ENCODE results near the gene MTA3. TPM values are rescaled to one million over a fixed set of nuclear protein-coding genes. Genes with fewer than 3 reads are reported as not detected.

The MTA3 gene
- total RNA-seq, 6 experiments from 2014 or later, result 6.3 to 13.0 (median 11.4) TPM

DNA sequence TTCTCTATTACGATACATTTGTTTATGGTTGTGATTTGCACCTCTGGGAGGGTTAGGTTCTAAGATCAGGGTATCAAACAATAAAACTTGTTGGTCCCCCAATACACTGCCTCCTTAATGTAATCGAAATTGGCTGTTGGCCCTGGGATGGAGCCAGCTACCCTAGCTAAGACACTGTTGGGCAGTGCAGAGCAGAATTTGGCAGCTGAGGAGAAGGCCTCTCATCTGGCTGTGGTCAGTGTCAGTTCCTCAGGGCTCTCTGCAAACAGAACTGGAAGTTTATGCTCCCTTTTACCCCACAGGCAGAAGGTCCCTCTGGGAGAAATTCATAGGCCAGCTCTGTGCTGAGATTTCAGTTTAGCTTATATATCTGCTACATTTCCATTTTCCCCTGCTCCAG lies 232.5 kb downstream of the MTA3 start:
- ATAC-seq, result peak in 3 of 4 donors; percentile 56 to 63 (median 61)
- H3K27ac ChIP-seq, result no peak overlapping the region
- WGBS (ENCODE audit: insufficient coverage, low coverage, low lambda C conversion rate, missing lambda C conversion rate), result 52% methylated on average over 2 of the region's 2 CpGs

DNA sequence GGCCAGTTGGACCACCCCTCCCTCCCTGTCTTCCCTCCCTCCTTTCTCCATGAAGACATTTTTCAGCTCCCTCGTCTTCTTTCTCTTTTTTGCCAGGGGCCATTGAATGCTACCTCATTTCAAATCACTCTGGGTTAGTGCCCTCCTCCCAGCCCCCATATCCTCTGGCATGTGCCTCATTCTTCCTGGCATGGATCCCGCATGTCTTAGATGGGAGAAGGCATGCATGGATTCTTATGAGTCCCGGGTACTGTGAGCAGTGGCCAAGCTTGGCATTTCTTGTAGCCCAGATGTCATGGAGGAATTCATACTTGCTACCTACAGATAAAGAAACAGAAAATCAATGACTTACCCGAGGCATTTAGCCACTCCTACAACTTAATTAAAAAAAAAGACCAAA lies 232.9 kb downstream of the MTA3 start:
- peak in 1 of 4 donors; percentile 13 for ATAC-seq
- WGBS (ENCODE audit: insufficient coverage, low coverage, low lambda C conversion rate, missing lambda C conversion rate), result 47% methylated on average over 4 of the region's 4 CpGs

More for the DNA sequence above, 232.5 kb downstream of the MTA3 start:
- H3K4me1 ChIP-seq, result peaks cover 0 to 13% (median 0%) of the 10 kb centered on the region in 4 donors
- no peak overlapping the region for H3K4me3 ChIP-seq
- H3K36me3 ChIP-seq, result no peaks in the 10 kb centered on the region
- no peak for TF ChIP-seq POLR2A (IDR thresholded peaks at IDR 0.05)
- TF ChIP-seq, protein P1, sequence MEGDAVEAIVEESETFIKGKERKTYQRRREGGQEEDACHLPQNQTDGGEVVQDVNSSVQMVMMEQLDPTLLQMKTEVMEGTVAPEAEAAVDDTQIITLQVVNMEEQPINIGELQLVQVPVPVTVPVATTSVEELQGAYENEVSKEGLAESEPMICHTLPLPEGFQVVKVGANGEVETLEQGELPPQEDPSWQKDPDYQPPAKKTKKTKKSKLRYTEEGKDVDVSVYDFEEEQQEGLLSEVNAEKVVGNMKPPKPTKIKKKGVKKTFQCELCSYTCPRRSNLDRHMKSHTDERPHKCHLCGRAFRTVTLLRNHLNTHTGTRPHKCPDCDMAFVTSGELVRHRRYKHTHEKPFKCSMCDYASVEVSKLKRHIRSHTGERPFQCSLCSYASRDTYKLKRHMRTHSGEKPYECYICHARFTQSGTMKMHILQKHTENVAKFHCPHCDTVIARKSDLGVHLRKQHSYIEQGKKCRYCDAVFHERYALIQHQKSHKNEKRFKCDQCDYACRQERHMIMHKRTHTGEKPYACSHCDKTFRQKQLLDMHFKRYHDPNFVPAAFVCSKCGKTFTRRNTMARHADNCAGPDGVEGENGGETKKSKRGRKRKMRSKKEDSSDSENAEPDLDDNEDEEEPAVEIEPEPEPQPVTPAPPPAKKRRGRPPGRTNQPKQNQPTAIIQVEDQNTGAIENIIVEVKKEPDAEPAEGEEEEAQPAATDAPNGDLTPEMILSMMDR (IDR thresholded peaks at IDR 0.05), result no peak
- H3K27me3 ChIP-seq, result no peaks in the 10 kb centered on the region
- DNase-seq, result no peak
- intact Hi-C loops (cut with DNase I), result no loop called here
- H3K9me3 ChIP-seq, result no peaks in the 10 kb centered on the region

DNA sequence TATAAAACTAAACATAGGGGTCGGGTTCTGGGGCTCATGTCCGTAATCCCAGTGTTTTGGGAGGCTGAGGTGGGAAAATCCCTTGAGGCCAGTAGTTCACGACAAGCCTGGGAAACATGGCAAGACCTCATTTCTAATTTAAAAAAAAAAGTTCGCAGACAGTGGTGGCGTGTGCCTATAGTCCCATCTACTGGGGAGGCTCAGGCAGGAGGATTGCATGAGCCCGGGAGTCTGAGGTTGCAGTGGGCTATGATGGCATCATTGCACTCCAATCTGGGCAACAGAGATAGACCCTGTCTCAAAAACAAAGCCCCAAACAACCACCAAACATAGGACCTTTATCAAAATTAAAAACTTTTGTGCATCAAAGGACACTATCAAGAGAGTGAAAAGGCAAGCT lies 233.7 kb downstream of the MTA3 start:
- Histone ChIP-seq H3K36me3 (no peaks in the 10 kb centered on the region), H3K4me3 (no peak overlapping the region), H3K27ac (no peak overlapping the region), H3K9me3 (no peaks in the 10 kb centered on the region), H3K4me1 (peaks cover 0 to 6% (median 0%) of the 10 kb centered on the region in 4 donors), H3K27me3 (no peaks in the 10 kb centered on the region)
- DNase-seq (no peak), ATAC-seq (no peak)
- 87% methylated on average over 6 of the region's 6 CpGs for WGBS (ENCODE audit: insufficient coverage, low coverage, low lambda C conversion rate, missing lambda C conversion rate)
- intact Hi-C loops (cut with DNase I), result no loop called here
- TF ChIP-seq, protein P1 (IDR thresholded peaks at IDR 0.05), result no peak
- no peak for TF ChIP-seq POLR2A (IDR thresholded peaks at IDR 0.05)

More for the DNA sequence above, 232.9 kb downstream of the MTA3 start:
- no peaks in the 10 kb centered on the region for H3K9me3 ChIP-seq
- H3K27ac ChIP-seq, result no peak overlapping the region
- H3K4me3 ChIP-seq, result no peak overlapping the region
- TF ChIP-seq, protein P1 (IDR thresholded peaks at IDR 0.05), result no peak
- no peak for TF ChIP-seq POLR2A (IDR thresholded peaks at IDR 0.05)
- DNase-seq, result no peak
- intact Hi-C loops (cut with DNase I), result no loop called here
- H3K36me3 ChIP-seq, result no peaks in the 10 kb centered on the region
- H3K4me1 ChIP-seq, result peaks cover 0 to 9% (median 0%) of the 10 kb centered on the region in 4 donors
- no peaks in the 10 kb centered on the region for H3K27me3 ChIP-seq

DNA sequence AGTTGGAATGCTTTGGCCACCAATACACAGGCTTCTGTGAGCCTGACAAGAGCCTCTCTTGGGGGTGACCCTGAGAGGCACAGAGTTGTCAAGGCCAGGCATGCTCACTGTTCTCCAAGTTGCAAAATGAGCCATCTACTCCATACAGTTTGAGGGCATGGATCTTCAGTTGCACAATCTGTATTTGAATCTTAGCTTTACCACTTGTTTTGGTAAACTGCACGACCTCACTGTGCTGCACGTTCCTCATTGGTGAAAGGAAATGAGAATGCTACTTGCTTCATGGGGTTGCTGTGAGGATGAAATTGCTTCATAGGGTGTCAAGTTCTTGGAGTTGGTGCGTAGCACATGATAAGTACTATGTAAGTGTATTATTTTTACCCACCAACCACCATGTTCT lies 235.9 kb downstream of the MTA3 start:
- no peaks in the 10 kb centered on the region for H3K27me3 ChIP-seq
- H3K4me3 ChIP-seq, result no peak overlapping the region
- TF ChIP-seq POLR2A (IDR thresholded peaks at IDR 0.05), result no peak
- TF ChIP-seq, protein P1 (IDR thresholded peaks at IDR 0.05), result no peak
- no peaks in the 10 kb centered on the region for H3K9me3 ChIP-seq
- whole genome bisulfite sequencing (ENCODE audit: insufficient coverage, low coverage, low lambda C conversion rate, missing lambda C conversion rate), result 20% methylated on average over 3 of the region's 3 CpGs
- ATAC-seq (peak in 3 of 4 donors; percentile 8 to 50 (median 40)), DNase-seq (no peak)
- intact Hi-C loops (cut with DNase I), result no loop called here
- H3K36me3 ChIP-seq, result no peaks in the 10 kb centered on the region
- H3K4me1 ChIP-seq, result peaks cover 0 to 9% (median 3%) of the 10 kb centered on the region in 4 donors
- no peak overlapping the region for H3K27ac ChIP-seq

DNA sequence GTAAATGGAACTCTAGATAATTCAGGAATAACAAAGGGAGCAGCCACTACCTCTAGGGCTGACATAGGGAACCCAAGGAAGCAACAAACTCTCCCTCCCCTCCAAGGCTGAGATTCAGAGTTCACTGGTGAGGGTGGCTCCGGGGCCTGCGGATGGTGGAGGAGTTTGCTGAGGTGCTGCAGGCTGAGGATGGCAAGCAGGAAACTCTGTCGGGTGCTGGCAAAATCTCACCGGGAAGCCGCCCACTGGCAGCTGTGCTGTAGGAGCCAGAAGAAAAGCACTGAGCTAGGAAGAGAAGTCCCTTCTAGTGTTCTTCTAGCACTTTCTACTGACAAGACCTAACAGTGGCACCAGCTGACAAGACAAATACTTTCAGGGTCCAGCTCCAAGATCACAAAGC lies 236.5 kb downstream of the MTA3 start:
- ATAC-seq (no peak), DNase-seq (no peak)
- no peaks in the 10 kb centered on the region for H3K9me3 ChIP-seq
- 0% methylated on average over 1 of the region's 5 CpGs for WGBS (ENCODE audit: insufficient coverage, low coverage, low lambda C conversion rate, missing lambda C conversion rate)
- no peaks in the 10 kb centered on the region for H3K27me3 ChIP-seq
- no peaks in the 10 kb centered on the region for H3K36me3 ChIP-seq
- H3K4me1 ChIP-seq, result peaks cover 0 to 11% (median 4%) of the 10 kb centered on the region in 4 donors
- H3K27ac ChIP-seq, result no peak overlapping the region
- no peak overlapping the region for H3K4me3 ChIP-seq
- intact Hi-C loops (cut with DNase I), result no loop called here
- no peak for TF ChIP-seq POLR2A (IDR thresholded peaks at IDR 0.05)

Small RNA genes within 50 kb of the gene (small RNA-seq; reads per million reads assigned to genes)
- gene AC074375.1 (0 reads per million in 2 experiments), gene RNU6-137P (0 reads per million in 2 experiments)

Other genes with a start within 250 kb of the MTA3 start
- gene COX7A2L, start 207.4 kb upstream of the MTA3 start, total RNA-seq, result 10 to 100 TPM; 37.5 to 97.0 (median 57.6) TPM
- gene KCNG3, start 74.7 kb upstream of the MTA3 start, total RNA-seq, result under 1 TPM in 1 of 6 experiments, not detected in 5; 0.06 TPM
- gene OXER1, start 195.5 kb downstream of the MTA3 start, total RNA-seq, result 10 to 100 TPM in 3 of 6 experiments, 1 to 10 TPM in 3; 5.3 to 29.4 (median 10.7) TPM
- gene HAAO, start 224.0 kb downstream of the MTA3 start, total RNA-seq, result 100 to 1,000 TPM in 3 of 6 experiments, 10 to 100 TPM in 3; 60.7 to 187 (median 114) TPM